CD4-positive, alpha-beta T cell treated with Interleukin-1 beta for 1 hour (primary cell): ENCODE results near the gene TSPAN15.

ENCODE experiments used
- DNase-seq, 2 donors: peaks; one replicate each; pipeline ENCODE4 v3.0.0-alpha.2; 2020 to 2022

Gene TSPAN15

GRCh38 chr10:69418052-69418752 is 33.1 kb upstream of the TSPAN15 start:
- DNase-seq: no peak

- no peak for DNase-seq
These were observed 32.0 kb upstream of the TSPAN15 start for GRCh38 chr10:69419096-69419743.

GRCh38 chr10:69419744-69420126 is 31.5 kb upstream of the TSPAN15 start:
- DNase-seq: no peak

GRCh38 chr10:69421611-69422308 is 29.5 kb upstream of the TSPAN15 start:
- DNase-seq: no peak

GRCh38 chr10:69422676-69423075 is 28.6 kb upstream of the TSPAN15 start:
- DNase-seq: no peak

GRCh38 chr10:69425041-69425440 is 26.2 kb upstream of the TSPAN15 start:
- no peak for DNase-seq

- DNase-seq: peak; percentile 61 to 75
These were observed 25.6 kb upstream of the TSPAN15 start for GRCh38 chr10:69425511-69426298.

- DNase-seq: no peak
These were observed 24.9 kb upstream of the TSPAN15 start for GRCh38 chr10:69426376-69426727.

GRCh38 chr10:69428165-69428564 is 23.1 kb upstream of the TSPAN15 start:
- DNase-seq: no peak

GRCh38 chr10:69434169-69434568 is 17.1 kb upstream of the TSPAN15 start:
- DNase-seq: no peak

- DNase-seq: no peak
These were observed 16.3 kb upstream of the TSPAN15 start for GRCh38 chr10:69434926-69435325.

- no peak for DNase-seq
These were observed 15.2 kb upstream of the TSPAN15 start for GRCh38 chr10:69435966-69436520.

- DNase-seq: no peak
These were observed 13.7 kb upstream of the TSPAN15 start for GRCh38 chr10:69437321-69438259.

GRCh38 chr10:69438536-69439349 is 12.5 kb upstream of the TSPAN15 start:
- DNase-seq: no peak

- no peak for DNase-seq
These were observed 11.9 kb upstream of the TSPAN15 start for GRCh38 chr10:69439350-69439739.

GRCh38 chr10:69439813-69440506 is 11.3 kb upstream of the TSPAN15 start:
- DNase-seq: peak in 1 of 2 donors; percentile 26

- no peak for DNase-seq
These were observed 7.9 kb upstream of the TSPAN15 start for GRCh38 chr10:69443354-69443753.

- no peak for DNase-seq
These were observed 6.2 kb upstream of the TSPAN15 start for GRCh38 chr10:69445041-69445440.

GRCh38 chr10:69446229-69446628 is 5.0 kb upstream of the TSPAN15 start:
- no peak for DNase-seq

GRCh38 chr10:69446650-69447151 is 4.6 kb upstream of the TSPAN15 start:
- no peak for DNase-seq
